ENCODE data around the gene FBXO10.

Gene FBXO10

DNA sequence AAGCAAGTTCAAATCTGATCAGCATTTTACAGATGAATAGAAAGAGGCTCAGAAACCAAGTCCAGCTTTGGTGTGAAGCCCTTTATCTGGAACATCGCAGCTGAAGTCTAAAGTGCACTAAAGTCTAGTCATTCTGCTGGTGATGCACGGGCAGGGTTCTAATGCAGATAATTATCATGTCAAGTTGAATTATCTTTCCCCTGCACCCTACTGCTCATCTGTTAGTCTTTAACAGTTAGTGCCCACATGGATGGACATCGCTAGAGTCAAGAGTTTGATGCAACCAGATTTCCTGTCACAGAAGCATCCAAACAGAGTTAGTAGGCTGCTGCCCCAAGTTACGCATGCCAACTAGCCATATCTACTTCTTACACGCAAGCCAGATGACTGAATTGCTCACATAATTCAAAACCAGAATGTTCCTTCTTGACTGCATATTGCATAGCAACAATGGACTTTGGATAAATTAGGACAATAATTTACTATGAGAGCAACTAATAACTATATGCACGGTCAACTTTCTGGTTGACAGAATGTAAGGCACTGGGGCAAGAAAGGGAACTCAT is 17.8 kb upstream of the FBXO10 start:
- no peak for DNase-seq

- peak; percentile 80 for DNase-seq
Measured at GRCh38 chr9:37592108-37592951, 16.1 kb upstream of the FBXO10 start, which contains the start of gene TOMM5. TSS of gene TOMM5 (minus strand) at chr9:37592597. CDS start at chr9:37592532, 65 bp downstream.

DNA sequence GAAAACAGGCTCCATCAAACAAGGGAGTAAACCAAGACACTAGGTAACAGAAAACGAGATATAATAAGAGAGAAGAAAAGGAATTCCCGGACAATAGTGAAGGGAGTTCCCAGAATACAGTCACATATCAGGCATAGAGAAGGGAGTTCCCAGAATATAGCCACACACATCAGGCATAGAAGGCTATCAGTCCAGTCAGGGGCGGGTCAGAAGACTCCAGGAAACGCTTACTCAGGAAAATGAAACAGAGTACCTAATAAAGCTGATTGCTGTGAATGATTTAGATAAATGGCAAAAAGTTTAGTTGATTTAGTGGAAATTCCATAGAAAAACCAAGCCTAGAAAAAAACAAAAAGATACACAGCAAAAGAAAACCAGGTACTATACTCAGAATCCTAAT is 11.3 kb upstream of the FBXO10 start:
- DNase-seq: no peak

- DNase-seq: no peak
Measured at GRCh38 chr9:37583522-37584121, 7.4 kb upstream of the FBXO10 start.

- DNase-seq: peak; percentile 41
Measured at GRCh38 chr9:37582548-37583157, 6.5 kb upstream of the FBXO10 start.

GRCh38 chr9:37575511-37575914 is 667 bp downstream of the FBXO10 start:
- DNase-seq: no peak

GRCh38 chr9:37575001-37575400 is 1.2 kb downstream of the FBXO10 start:
- DNase-seq: no peak

- DNase-seq: no peak
Measured at GRCh38 chr9:37574241-37574721, 1.9 kb downstream of the FBXO10 start.

- no peak for DNase-seq
Measured at GRCh38 chr9:37571282-37571681, 4.9 kb downstream of the FBXO10 start.

- DNase-seq: no peak
Measured at GRCh38 chr9:37566716-37567115, 9.5 kb downstream of the FBXO10 start.

GRCh38 chr9:37565661-37566618 is 10.2 kb downstream of the FBXO10 start:
- DNase-seq: no peak

GRCh38 chr9:37564916-37565315 is 11.3 kb downstream of the FBXO10 start:
- no peak for DNase-seq

DNA sequence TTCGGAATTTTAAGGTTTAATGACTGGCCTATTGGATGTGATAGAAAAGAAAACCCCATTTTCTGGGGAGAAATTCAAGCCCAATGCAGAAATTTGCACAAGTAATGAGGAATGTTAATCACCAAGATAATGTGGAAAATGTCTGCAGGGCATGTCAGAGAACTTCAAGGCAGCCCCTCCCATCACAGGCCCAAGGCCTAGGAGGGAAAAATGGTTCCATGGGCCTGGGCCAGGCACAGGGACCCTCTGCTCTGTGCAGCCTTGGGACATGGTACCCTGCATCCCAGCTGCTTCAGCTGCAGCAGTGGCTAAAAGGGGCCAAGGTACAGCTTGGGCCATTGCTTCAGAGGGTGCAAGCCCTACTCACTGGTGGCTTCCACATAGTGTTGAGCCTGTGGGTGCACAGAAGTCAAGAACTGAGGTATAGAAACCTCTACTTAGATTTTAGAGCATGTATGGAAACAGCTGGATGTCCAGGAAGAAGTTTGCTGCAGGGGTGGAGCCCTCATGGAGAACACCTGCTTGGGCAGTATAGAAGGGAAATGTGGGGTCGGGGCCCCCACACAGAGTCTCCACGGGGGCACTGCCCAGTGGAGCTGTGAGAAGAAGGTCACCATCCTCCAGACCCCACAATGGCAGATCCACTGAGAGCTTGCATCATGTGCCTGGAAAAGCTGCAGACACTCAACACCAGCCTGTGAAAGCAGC is 12.2 kb downstream of the FBXO10 start:
- DNase-seq: no peak

DNA sequence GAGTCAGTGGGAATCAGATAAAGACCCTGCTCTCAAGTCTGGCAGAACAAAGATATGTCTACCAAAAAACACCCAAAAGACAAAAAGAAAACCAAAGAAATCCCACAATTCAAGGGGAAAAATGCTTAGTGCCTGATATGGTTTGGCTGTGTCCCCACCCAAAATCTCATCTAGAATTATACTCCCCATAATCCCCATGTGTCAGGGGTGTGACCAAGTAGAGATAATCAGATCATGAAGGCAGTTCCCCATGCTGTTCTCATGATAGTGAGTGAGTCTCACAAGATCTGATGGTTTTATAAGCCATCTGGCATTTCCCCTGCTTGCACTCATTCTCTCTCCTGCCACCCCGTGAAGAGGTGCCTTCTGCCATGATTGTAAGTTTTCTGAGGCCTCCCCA is 13.4 kb downstream of the FBXO10 start:
- DNase-seq: no peak

DNA sequence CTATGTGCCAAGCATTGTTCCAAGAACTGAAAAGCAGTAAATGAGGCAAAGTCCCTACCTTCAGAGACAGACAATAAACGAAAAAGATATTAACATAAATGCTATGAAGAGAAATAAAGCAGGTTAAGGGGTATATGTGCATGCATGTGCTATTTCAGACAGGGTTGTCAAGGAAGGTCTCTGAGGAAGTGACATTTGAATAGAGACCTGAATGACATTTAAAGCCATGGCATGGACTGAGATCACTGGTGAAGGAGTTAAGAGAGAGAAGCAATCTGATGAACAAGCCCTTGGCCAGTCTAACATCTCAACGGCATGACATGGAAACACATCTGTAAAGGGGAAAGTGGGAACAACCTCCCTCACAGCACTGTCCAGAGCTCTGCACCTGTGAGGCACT is 14.5 kb downstream of the FBXO10 start:
- no peak for DNase-seq

GRCh38 chr9:37559855-37560592 is 16.2 kb downstream of the FBXO10 start:
- DNase-seq: no peak

DNA sequence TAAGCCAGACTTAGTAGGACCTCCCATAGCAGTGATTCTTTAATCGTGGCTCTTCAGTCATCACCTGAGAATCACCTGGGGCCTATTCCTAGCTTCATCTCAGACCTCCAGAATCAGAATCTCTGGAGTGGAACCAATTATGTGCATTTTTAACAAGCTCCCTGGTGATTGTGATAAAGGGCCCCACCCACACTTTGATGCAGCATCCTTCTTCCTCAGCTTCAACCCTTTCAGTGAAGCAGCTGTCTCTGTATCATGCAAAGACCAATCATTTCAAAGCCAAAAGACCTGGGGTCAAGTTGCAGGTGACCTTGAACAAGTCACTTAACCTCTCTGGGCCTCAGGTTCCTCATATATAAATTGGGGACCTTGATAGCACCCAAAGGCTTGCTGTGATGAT is 17.1 kb downstream of the FBXO10 start:
- no peak for DNase-seq

DNA sequence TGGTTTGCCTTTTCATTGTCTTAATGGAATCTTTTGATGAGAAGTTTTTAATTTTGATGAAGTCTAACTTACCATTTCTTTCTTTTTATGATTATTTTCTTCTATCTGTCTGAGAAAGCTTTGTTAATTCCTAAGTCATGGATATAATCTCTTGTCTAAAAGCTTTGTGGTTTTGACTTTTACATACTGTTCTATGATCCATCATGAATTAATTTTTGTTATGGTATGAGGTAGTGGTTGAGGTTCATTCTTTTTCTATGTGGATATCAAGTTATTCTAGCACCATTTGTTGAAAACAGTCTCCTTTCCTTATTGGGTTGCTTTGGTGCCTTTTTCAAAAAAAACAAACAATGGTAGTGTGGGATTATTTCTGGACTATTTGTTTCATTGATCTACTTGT is 20.4 kb downstream of the FBXO10 start:
- no peak for DNase-seq

GRCh38 chr9:37554318-37554717 is 21.9 kb downstream of the FBXO10 start:
- DNase-seq: no peak

GRCh38 chr9:37551888-37552287 is 24.3 kb downstream of the FBXO10 start:
- DNase-seq: no peak

DNA sequence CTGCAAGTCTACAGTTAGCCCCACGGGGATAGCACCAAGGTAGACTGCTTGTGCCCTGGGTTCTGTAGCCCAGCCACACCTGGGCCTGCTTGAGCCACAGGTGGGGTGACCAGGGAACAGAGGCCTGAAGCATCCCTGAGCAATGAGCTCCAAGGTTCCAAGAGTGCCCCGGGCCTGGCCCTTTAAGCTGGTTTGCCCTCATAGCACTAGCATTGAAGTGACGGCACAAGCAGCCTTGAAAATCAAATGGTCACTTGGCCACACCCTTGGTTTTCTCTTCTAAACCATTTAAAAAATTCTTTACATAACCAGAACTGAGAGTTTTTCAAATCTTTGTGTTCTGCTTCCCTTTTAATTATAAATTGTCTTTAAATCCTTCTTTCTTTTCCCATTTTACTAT is 24.7 kb downstream of the FBXO10 start:
- no peak for DNase-seq

Measured in NCI-H1436 (cell line).